Stimulated activated CD8-positive, alpha-beta memory T cell treated with anti-CD3 and anti-CD28 coated beads, Interleukin-4, amount 100 ng/mL, for 4 hours (primary cell): ENCODE results near the gene TAMM41.
"Not testable (repeated sequence)": the region's sequence is repeated elsewhere in the genome, so short reads cannot be mapped to it uniquely, and the experiment has no call there.

Source experiments
- DNase-seq, 2 donors: peaks; one replicate each; pipeline ENCODE4 v3.0.0-alpha.2; 2020; ENCODE audit warnings: low read depth in 2 of 2, low spot score in 1 of 2

Gene TAMM41, protein sequence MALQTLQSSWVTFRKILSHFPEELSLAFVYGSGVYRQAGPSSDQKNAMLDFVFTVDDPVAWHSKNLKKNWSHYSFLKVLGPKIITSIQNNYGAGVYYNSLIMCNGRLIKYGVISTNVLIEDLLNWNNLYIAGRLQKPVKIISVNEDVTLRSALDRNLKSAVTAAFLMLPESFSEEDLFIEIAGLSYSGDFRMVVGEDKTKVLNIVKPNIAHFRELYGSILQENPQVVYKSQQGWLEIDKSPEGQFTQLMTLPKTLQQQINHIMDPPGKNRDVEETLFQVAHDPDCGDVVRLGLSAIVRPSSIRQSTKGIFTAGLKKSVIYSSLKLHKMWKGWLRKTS

DNA sequence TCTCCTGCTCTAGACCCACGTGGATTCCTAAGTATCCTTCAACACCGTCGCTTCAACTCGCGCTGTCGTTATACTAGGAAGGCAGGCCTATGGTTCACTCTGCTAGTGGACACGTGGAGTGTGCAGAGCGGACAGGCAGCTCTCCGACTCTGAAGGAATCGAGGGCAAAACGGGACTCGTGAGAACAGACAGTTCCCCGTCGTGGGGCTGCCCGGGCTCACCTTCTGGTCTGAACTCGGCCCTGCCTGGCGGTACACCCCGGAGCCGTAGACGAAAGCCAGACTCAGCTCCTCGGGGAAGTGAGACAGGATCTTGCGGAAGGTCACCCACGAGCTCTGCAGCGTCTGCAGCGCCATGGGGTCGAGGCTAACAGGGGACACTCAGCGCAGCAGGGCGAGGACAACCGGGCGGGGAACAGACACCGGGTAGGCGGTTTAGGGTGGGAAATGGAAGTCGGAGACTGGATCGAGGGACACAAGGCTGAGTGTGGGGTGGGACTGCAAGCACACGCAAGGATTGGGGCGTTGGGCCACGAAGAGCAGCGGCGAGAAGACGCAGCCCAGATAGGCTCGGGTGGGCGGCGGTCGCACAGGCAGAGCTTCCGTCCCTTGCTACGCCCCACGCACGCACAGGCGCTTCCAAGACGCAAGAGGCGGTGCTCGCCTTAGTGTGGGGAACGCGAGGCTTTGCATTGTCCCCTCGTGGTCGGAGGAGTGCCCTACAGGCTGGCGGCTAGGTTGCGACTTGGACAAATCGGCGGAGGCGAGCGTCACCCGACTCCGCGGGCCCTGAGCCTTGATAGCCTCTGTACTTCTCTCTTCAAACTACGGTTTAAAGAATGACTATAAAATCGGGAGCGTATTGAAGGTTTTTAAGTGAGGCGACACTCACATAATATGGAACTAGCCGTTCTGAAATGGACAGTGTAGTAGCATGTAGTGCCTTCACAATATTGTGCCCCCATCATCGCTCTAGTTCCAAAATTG lies at the start of gene TAMM41:
Gene TAMM41, minus strand, starts transcription at position 605 of the 986 bp plus-strand sequence. Its CDS starts 249 bp downstream, at position 356.
- peak; percentile 76 to 83 for DNase-seq

DNA sequence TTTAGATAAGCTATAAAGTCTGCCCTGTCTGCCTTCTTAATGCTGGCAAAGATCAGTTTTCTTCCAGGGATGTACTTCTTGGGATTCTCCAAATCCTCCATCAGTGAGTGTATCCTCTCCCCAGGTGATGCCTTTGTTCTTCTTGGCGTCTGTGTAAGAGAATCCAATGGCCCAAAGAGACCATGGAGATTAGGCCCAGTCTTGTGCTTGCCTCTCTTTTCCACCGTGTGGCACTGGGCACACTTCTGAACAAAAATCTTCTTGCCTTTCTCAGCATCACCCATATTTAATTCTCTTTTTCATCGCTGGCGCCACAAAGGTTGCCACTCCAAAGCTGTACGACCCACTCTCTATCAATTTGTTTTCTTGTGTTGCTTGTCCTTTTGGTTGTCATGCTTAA lies 32.2 kb upstream of the TAMM41 start:
- no peak for DNase-seq

DNA sequence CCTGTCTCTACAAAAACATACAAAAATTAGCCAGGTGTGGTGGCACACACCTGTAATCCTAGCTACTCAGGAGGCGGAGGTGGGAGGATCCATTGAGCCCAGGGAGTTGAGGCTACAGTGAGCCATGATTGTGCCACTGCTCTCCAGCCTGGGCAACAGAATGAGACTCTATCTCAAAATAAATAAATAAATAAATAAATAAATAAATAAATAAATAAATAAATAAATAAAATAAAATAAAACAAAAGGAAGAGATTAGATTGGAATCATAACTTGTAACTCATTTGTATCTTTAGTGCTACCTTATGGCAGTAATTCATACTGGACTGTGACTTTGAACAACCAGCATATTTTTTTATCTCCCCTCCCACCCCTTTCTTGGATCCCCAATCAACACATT lies 28.0 kb upstream of the TAMM41 start:
- DNase-seq, result not testable (repeated sequence)

DNA sequence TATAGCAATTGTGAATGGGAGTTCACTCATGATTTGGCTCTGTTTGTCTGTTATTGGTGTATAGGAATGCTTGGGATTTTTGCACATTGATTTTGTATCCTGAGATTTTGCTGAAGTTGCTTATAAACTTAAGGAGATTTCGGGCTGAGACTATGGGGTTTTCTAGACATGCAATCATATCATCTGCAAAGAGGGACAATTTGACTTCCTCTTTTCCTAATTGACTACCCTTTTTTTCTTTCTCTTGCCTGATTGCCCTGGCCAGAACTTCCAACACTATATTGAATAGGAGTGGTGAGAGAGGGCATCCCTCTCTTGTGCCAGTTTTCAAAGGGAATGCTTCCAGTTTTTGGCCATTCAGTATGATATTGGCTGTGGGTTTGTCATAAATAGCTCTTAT lies 17.1 kb upstream of the TAMM41 start:
- DNase-seq, result not testable (repeated sequence)

DNA sequence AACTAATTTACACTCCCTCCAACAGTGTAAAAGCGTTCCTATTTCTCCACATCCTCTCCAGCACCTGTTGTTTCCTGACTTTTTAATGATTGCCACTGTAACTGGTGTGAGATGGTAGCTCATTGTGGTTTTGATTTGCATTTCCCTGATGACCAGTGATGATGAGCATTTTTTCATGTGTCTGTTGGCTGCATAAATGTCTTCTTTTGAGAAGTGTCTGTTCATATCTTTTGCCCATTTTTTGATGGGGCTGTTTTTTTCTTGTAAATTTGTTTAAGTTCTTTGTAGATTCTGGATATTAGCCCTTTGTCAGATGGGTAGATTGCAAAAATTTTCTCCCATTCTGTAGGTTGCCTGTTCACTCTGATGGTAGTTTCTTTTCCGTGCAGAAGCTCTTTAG lies 15.9 kb upstream of the TAMM41 start:
- DNase-seq, result not testable (repeated sequence)

DNA sequence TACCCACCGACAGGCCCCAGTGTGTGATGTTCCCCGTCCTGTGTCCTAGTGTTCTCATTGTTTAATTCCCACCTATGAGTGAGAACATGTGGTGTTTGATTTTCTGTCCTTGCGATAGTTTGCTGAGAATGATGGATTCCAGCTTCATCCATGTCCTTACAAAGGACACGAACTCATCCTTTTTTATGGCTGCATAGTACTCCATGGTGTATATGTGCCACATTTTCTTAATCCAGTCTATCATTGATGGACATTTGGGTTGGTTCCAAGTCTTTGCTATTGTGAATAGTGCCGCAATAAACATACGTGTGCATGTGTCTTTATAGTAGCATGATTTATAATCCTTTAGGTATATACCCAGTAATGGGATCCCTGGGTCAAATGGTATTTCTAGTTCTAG lies 15.5 kb upstream of the TAMM41 start:
- DNase-seq, result not testable (repeated sequence)

DNA sequence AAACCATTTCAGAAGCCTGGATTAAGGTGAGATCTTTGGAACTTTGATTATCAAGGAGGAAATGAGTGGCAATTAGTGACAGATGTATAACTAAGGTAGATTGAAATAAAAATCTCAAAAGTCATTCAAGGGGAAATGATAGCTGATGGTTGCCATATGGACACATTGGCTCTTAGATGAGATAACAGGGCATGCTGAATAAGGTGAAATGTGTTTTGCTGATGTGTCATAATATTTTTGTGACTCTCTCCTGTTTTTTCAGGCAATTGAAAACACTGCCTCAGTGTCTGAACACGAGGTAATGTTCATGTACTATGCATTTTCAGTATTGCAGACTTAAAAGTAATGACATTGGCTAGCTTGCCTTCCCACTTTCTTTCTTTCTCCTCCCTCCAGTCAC lies 13.5 kb upstream of the TAMM41 start:
- not testable (repeated sequence) for DNase-seq

DNA sequence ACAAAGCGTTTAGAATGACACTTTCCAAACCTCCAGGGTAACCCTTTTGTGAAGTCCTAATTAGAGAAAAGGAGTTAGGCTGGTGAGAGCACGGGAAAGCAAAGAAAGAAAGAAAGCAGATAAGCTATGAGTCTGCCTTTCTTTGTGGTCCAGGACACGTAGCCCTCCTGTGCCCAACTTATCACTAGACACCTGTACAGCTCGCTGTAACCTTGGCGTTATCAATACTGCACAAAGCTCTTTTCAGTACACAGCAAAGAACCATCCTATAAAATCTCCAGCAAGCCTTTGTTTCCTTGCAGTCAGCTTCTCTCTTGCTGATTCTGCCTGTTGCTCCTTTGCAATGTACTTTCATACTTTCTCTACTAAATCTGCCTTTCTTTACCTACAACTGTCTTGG lies 6.8 kb upstream of the TAMM41 start:
- no peak for DNase-seq

DNA sequence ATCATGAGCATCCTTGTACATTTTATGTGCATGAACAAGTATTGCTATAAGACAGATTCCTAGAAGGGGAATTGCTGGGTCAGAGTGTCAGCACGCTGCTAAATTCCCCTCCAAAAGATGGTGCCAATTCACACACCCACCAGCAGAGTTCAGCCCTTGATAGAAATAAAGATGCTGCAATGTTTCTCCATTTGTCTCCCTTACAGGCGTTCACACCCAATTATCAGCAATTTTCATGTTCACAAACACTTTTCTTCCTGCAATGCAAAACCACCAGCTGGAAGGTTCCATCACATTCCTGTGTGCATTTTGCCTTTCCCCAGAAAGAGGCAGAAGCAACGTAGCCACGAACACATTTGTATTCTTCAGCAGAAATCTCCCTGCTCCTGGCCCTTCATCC lies 3.3 kb upstream of the TAMM41 start:
- no peak for DNase-seq

DNA sequence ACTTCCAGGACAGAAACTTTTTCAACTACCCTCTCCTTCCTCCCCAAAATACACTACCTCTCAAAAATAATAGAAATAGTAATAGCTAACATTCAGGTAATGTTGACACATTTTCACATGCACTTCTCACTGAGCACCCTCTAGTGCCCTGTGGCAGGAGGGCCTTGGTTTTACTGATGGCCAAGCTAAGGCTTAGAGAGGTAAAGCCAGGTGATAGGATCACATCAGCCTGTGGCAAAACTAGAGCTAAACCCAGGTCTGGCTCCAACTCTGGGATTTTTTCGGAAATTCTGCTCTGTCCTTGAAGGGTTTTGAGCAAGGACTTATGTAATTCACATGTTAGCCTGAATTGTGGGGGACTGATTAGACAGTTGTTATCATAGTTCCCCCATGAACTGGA lies 922 bp upstream of the TAMM41 start:
- no peak for DNase-seq

DNA sequence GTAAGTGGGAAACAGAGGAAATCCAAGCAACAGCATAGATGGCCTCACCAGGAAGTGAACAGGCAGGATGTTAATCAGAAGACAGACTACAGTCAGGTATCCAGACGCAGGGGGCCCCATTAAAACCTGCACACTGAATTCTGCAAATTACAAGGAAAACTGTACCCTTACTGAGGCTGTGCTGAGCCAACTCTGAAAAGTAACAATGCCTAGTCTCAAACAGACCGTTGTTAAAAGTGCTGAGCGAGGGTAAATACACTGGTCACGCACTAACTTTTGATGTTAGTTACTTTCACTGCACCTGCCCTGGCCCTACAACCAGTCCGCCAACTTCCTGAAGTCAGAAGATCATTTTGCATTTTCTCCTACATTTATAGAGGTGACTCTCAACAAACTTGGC lies 1.0 kb downstream of the TAMM41 start:
- DNase-seq, result no peak

DNA sequence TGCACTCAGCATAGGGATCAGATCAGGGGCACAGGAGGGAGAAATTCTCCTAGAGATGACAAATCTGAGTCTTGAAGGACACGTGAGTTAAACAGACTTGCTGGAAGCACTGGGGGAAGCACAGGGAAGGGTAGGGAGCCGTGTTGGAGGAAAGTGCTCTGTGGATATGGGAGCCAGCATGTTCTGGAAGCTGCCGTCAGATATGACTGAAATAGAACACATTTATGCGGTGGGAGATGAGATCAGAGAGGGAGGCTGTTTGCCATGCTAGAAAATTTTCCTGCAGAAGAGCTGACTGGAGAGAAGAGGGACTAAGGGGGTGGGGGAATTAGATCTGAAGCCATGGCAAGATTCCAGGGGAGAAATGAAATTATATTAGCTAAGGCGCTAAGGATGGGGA lies 1.8 kb downstream of the TAMM41 start:
- no peak for DNase-seq

DNA sequence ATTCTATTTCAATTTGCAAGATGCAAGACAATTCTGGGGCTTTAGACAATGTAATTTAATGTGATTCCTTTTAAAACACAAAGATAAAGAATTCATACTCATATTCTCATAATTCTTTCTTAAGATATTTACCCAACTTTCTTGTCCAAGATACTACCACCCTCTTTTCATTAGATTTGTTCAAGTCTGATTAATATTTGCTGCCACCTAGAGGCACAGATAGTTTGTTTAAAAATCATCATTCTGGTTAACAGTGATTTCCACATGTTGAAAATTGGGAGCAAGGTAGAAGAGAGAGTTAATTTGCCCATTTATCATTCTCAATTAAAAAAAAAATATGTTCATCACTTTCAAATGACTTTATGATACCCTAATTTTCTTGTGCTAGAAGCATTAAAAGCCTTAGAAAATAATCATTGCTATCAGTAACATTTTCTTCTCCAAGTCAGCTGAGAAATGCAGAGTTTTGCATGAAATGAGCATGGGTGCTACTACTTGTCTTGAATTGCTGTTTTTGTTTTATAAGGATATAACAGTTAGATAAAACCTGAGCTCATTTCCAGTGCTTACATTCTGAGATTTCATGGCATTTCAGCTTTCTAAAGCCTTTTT lies 11.6 kb downstream of the TAMM41 start:
- DNase-seq, result no peak

DNA sequence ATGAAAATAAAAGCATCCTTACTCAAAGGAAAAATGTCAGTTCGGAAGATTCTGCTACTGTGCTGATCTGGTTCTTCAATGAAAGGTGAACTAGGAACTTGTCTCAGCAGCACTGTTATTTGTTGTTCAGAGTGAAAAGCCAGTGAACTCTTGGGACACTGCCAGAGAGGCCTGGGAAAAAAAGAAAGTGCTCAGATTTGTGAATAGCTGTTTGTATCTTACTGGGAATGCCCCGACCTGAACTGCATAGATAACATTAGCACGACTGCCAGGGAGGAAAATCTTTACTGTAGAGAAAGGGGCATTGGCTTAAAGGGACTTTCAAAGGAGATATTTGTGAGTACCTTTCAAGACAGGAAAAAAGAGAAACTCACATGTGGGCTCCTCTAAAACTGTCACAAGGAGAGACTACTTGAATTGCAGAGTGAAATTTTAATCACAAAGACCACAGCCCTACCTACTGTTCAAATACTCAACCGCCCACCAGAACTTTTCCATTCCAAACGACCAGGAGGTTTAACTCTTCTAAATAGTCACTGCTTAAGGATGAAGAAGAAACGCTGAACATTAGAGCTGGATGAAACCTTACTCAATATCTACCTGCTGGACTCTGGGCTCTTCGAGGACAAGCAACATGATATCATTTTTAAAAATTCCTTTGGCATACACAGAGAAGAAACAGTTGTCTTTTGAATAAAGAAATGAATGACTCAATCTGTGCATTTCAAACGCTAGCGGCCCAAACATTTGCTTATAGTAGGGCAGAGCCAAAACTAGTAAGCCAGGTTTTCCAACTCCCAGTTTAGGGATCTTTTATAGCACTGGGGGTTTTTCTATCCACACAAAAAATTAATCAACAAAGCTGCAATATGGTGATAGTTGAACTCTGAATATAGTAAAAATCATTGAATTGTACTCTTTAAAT lies 13.4 kb downstream of the TAMM41 start:
- DNase-seq, result no peak

DNA sequence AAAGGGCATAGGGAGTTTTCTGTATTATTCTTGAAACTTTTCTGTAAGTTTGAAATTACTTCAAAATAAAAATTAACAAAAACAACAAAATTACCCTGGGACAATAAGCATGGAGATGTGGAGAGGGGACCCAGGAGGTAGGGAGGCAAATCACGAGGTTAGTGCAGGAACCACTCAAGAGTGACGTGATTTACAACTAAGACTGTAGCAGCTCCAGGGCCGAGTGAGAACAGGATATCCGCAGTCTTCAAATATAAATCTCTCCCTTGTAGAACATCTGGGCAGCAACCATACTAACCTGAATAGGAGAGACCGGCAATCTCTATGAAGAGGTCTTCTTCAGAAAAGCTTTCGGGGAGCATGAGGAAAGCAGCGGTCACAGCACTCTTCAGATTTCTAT lies 17.3 kb downstream of the TAMM41 start:
- no peak for DNase-seq

DNA sequence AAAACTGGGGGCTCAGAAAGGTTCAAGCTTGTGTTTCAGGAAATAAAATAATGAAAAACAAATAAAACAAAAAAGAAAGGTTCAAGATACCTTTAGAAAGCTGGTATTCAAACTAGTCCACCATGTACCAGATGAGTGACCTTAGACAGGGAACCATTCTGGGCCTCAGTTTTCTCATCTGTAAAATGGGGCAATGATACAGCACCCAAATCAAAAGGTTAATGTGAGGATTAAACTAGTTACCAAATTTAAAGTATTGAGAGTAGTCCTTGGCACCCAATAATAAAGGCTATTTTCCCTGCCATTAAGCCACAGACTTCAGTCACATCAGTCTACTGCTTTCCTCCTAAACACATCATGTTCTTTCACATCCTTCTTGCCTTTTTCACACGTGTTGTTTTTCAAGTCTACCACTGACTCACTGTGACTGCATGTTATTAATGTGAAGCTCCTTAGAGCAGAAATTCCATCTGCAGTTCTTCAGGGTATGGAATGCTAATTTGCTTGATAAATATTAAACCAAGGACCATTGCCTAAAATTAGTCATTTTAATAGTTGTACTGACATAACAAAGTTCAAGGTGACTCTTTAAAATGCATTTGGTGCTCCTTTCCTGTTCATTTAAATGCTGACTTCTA lies 19.9 kb downstream of the TAMM41 start:
- no peak for DNase-seq

DNA sequence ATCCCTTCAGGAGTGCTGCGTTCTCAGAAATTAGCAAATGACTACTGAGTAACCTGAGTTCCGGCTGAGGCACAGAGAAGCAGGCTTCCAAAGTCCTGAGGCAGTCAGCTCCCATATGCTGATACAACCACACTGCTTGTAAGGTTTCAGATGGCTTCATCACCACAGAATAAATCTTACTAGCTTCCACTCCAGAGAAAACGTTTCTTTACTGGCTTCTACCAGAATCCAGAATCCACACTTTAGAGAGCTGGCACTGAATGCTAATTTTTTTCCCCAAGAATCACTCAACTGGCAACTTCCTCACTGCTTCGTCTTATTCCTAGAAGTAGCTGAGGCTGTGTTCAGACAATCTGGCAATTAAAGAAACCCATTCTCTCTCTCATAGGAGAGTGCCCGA lies 21.4 kb downstream of the TAMM41 start:
- DNase-seq, result no peak

DNA sequence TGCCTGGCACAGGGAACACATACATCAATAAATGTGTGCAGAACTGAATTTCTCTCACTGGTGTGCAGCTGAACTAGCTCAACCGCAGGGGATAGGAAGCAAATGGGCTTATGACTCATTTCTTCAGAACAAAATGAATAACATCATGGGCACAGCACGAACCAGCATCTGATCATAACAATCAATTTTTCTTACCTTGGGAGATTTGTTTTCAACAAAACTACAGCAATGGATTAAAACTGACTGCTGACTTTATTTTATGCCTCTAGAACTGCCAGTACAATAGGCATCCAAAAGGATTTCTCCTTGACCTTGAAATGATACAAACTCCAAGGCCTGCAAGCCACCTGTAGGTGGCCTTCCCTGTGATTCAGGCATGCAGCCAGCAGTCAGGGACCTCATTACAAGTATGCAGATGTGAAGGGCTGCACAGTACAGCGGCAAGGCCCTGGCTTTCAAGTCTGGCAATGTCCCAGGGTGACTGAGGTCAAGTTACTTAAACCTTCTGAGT lies 26.1 kb downstream of the TAMM41 start:
- DNase-seq, result no peak

DNA sequence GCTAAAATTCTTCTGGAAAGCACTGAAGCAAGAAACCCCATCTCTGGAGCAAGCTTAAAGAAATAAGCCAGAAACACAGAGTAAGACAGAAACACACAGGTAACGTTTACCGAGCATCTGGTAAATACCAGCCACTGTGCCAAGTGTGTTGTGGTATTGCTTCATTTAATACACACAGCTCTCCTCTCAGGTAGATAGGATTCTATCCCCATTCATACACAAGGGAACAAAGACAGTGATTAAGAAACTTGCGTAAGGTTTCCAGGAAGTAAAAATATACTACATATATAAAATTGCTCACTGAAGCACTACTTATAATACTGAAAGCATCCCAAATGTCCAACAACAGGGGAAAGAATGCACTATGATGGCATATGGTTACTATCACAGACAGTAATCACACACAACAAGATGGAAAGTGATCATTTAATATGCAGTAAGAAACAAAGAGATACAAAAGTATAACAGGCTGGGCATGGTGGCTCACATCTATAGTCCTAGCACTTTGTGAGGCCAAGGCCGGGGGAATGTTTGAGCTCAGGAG lies 27.5 kb downstream of the TAMM41 start:
- no peak for DNase-seq

DNA sequence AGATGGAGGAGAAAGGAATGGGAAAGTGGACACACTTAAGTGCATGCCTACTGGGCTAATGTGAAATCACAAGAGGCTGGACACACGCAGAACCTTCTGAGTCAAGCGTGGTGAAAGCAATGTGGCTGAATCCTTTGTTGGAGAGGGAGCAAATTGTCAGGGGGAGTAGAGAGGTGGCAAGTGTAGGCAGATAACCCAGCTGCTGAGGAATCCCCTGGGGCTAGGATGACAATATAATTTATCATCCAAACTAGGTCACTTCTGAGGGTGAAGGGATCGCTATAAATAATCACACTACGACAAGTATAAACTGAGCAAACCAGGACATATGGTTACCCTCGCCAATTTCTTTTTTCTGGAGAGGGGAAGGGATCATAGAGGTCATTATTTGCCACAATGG lies 28.7 kb downstream of the TAMM41 start:
- DNase-seq, result no peak
